HG02885 (cell line): ENCODE data around the gene GREB1L.
"Not testable (repeated sequence)": the region's sequence is repeated elsewhere in the genome, so short reads cannot be mapped to it uniquely, and the experiment has no call there.

ENCODE experiments used
- ATAC-seq: cut with Tn5 transposase; IDR thresholded peaks from one replicate; pipeline ENCODE4 v1.9.1; 2021; ENCODE audit warnings: mild to moderate bottlenecking; ENCODE audit not compliant: unreplicated experiment, poor library complexity

GREB1L gene

GRCh38 chr18:21242141-21242779, at the start of gene GREB1L:
GREB1L (plus strand) TSS chr18:21242232; CDS start chr18:21383519, 141,287 bp downstream.
- ATAC-seq = peak; percentile 76

GRCh38 chr18:21192308-21192624, 49.8 kb upstream of the GREB1L start:
- ATAC-seq = no peak

DNA sequence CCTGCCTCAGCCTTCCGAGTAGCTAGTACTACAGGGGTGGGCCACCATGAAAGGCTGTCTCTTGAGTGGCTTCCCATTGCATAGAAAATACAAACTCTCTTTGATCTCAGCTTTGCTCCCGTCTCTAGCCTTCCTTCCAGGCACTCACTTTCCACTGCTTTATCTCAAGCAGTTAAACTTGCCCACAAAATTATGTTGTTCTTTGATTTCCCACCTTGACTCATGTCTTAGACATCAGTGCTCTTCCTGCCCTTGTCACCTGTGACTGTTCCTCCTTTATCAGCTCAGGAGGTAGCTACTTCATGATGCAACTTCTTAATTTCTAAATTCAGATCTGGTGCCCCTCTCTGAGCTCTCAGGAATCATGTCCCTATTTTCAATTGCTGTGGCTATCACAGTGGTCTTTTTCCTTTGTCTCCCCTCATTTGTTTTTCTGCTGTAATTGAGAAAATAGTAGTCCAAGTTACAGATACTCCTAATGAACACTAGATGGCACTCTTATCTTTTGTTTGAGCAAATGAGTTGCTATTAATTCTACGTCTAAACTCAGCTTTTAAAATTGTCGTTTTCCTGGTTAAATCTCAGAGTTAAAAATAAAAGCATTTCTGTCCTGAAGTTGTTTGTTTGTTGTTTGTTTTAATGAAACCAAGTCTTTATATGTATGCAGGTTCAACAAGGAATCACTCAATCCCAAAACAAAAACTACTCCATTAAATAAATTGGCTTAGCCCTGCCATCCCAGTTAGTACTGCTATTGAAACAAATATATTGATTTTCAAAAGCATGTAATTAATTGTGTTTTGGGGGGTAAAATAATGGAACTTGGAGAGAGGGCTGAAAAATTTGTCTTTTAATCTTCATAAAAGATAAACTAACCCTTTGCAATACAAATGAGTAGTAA, 46.9 kb upstream of the GREB1L start:
- peak; percentile 62 for ATAC-seq

- ATAC-seq = no peak
Measured at GRCh38 chr18:21196426-21196825, 45.6 kb upstream of the GREB1L start.

- ATAC-seq = no peak
Measured at GRCh38 chr18:21203126-21203525, 38.9 kb upstream of the GREB1L start.

DNA sequence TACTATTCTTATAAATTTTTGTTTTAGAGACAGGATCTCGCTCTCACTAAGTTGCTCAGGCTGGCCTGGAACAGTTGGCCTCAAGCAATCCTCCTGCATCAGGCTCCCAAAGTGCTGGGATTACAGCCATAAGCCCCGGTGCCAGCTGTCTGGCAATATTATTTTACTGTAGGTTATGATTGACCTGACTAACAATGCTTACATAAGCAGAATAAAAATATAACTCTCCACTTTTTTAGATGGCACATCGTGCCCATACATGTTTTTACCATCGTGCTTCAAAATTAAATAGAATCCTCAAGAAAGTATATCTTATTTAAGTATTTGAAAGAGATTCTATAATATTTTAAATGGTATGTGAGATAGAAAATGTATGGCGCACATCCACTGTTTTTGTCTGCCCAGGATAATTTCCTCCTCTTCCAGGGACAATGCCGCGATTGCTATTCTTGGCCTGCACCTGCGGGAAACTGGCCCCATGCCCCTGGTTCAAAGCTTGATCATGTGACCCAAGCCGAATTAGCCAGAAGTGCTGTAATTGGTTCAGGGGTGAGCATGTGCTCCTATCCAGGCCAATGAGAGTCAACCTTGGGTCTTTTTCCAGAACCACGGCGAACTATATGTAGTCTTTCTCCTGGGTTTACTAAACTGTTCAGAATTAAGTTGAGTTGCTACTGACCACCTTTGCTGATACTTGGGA, 38.3 kb upstream of the GREB1L start:
- ATAC-seq = no peak

GRCh38 chr18:21205695-21206094, 36.3 kb upstream of the GREB1L start:
- ATAC-seq = no peak

DNA sequence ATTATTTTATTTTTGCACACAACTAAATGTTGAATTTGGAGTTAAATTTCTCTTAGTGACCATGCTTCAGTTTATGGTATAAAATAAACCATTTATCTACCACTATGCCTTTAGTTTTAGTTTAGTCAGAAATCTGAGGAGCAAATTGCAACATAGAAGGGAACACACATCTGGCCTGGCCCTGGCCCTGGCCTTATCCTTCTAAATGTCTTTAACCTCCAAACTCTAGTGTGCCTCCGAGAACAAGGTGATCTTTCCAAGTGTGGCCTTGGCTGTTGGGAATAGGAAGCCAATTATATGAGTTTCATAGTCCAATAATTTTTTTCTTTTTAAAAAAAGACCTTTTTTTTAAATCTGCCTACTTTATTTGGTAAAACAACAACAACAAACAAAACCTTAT, 31.8 kb upstream of the GREB1L start:
- ATAC-seq = no peak

GRCh38 chr18:21210784-21211183, 31.2 kb upstream of the GREB1L start:
- ATAC-seq = no peak

DNA sequence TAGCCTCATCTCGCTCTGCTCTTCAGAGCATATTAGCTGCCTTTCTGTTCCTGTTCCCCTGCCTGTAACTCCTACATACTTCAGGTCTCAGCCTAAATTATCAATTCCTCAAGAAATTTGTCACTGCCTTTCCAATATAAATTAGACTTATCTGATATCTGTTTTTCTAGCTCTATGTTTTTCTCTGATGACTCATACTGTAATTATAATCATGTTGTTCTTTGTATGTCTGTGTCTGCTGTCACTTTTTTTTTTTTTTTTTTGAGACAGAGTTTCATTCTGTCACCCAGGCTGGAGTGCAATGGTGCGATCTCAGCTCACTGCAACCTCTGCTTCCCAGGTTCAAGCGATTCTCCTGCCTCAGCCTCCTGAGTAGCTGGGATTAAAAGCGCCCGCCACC, 27.6 kb upstream of the GREB1L start:
- ATAC-seq = not testable (repeated sequence)

GRCh38 chr18:21215490-21215889, 26.5 kb upstream of the GREB1L start:
- no peak for ATAC-seq

GRCh38 chr18:21218862-21219261, 23.2 kb upstream of the GREB1L start:
- ATAC-seq = no peak

- ATAC-seq = no peak
Measured at GRCh38 chr18:21230436-21230835, 11.6 kb upstream of the GREB1L start.

DNA sequence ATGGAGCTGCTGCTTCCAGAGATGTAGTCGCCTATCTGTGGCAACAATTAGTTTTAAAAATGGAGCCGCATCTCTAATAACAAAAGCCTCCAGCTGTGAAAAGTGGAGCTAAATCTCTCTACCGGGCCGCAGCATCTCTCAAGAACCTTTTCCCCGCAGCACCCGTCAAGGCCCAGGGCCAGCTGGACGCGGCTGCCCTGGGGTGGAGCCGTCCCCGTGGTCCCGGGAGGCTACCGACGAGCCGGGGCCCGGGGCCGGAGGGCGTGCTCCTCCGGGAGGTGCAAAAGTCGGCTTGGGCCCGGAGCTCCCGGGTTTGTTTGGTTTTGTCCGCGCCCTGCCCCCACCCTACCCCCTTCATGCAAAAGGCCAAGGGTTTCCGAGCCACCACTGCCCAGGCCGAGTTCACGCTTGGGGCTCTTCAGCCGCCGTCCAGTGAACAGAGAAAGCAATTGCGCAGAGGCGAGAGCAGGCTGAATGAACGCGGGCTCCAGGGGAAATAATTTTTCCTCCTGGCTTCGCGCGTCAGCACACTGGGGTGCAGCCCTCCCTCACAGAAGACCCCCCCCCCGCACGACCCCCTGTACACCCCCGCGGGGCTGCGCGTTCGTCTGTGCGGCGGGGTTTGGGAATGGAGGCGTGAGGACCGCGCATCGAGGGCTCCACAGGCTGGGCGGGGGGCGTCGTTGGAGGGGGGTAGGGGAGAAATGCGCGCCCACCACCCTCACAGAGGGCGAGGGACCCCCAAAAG, 557 bp upstream of the GREB1L start:
- ATAC-seq = no peak

- ATAC-seq = no peak
Measured at GRCh38 chr18:21242780-21243401, 859 bp downstream of the GREB1L start.

GRCh38 chr18:21254576-21254975, 12.5 kb downstream of the GREB1L start:
- ATAC-seq = no peak

- no peak for ATAC-seq
Measured at GRCh38 chr18:21255211-21255610, 13.2 kb downstream of the GREB1L start.

DNA sequence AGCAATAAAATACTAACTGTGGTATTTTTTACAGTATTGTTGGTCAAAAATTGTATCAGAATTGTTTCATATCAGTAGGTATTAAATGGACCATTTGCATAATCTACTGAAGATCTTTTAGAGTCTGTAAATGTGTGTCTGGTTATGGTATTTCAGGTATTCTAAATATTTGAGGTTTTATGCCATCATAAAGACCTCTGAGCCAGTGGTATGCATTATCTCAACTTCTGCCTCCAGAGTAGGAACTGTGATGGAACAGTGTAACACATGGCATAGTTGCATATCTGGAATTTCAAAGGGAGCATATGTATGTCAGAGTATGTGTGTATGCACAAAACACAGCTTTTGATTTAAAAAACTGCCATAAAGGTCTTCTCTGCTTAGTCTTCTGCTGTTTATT, 15.4 kb downstream of the GREB1L start:
- no peak for ATAC-seq

DNA sequence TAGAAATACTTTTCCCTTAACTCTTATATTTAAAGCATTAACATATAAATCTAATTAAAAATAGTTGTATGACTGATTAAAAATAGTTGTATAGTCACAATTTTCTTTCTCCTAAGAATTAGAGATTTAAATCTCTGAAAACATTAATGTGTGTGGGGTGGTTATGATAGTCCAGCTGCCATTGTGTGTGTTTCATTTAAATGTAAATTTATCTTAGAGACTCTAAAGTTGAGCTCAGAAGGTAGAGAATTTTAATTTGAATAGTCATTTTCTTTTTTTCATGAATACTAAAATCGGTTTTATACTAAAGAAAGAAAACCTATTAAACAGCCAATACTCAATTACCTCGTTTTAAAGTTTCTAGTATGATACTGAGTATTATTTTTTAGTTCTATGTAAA, 18.6 kb downstream of the GREB1L start:
- ATAC-seq = no peak

GRCh38 chr18:21261352-21261751, 19.3 kb downstream of the GREB1L start:
- no peak for ATAC-seq
